Endothelial cell of umbilical vein (primary cell): ENCODE measurements around the gene TPT1. TPM values are rescaled to one million over a fixed set of nuclear protein-coding genes. Genes with fewer than 3 reads are reported as not detected.
"Not testable (repeated sequence)": the region's sequence is repeated elsewhere in the genome, so short reads cannot be mapped to it uniquely, and the experiment has no call there.

Experiments used
- Bru-seq: library from RNA; stranded (reverse); fragments of 400-500 nt; gene quantifications from one replicate; lab custom pipeline; 2021; lab: Mats Ljungman, UMichigan
- BruChase-seq, 2 experiments: library from RNA; stranded (reverse); fragments of 400-500 nt; gene quantifications; one replicate each; lab custom pipeline; 2021; lab: Mats Ljungman, UMichigan
- BruUV-seq: library from RNA; stranded (reverse); fragments of 400-500 nt; replicated peaks from 2 replicates; lab custom pipeline; 2021; lab: Mats Ljungman, UMichigan
- CTCF ChIA-PET: fragments of 300-600, 350-600 bp; sonication (Branson Sonifier 250); formaldehyde crosslinking; loops from one replicate; lab custom pipeline; 2021; ENCODE audit warnings: antibody characterized with exemption, inconsistent platforms; lab: Charles Lee
- POLR2A ChIA-PET: fragments of 300-600, 350-600 bp; sonication (Branson Sonifier 250); formaldehyde crosslinking; loops from one replicate; lab custom pipeline; 2021; ENCODE audit warnings: antibody characterized with exemption, inconsistent platforms; lab: Charles Lee
- DNase-seq: peaks from one replicate; pipeline ENCODE4 v3.0.0-alpha.2; 2011; ENCODE audit warnings: low read depth, low spot score
- FAIRE-seq: peaks from 2 replicates; lab custom pipeline; 2011; peaks lifted over from hg19 to GRCh38; lab: Jason Lieb, UNC
- H2AFZ ChIP-seq: 2 replicates; pipeline ENCODE4 v1.6.0; 2012; ENCODE audit warnings: low read depth, low read length, control low read depth, inconsistent platforms
- H3K27ac ChIP-seq: 2 replicates; pipeline ENCODE4 v1.5.1; 2011; ENCODE audit warnings: low read depth, mild to moderate bottlenecking, control low read depth, low read length, moderate library complexity; ENCODE audit not compliant: insufficient read depth
- H3K27me3 ChIP-seq, 2 experiments: 2 replicates each; pipeline versions ENCODE4 v1.6.0 to v1.6.1; 2011; ENCODE audit warnings: low read length in 2 of 2, mixed read lengths in 1 of 2; ENCODE audit not compliant: control insufficient read depth in 2 of 2, insufficient read depth in 2 of 2
- H3K36me3 ChIP-seq, 2 experiments: 2 replicates in 1 of 2; 3 replicates in 1 of 2; pipeline ENCODE4 v1.5.1; 2011; ENCODE audit warnings: low read length in 2 of 2, mild to moderate bottlenecking in 1 of 2, moderate library complexity in 1 of 2; ENCODE audit not compliant: control insufficient read depth in 2 of 2, insufficient read depth in 2 of 2; ENCODE audit errors: extremely low read depth in 1 of 2
- H3K4me1 ChIP-seq: 3 replicates; pipeline ENCODE4 v1.5.1; 2011; ENCODE audit warnings: mild to moderate bottlenecking, low read length; ENCODE audit not compliant: control insufficient read depth, insufficient read depth; ENCODE audit errors: extremely low read depth
- H3K4me2 ChIP-seq: 2 replicates; pipeline ENCODE4 v1.6.1; 2011; ENCODE audit warnings: low read length, control low read depth, mixed read lengths; ENCODE audit not compliant: insufficient read depth
- H3K4me3 ChIP-seq, 3 experiments: fragments of 200-600 bp in 1 of 3; sonication (generic), shearing (Covaris generic) in 1 of 3; replicated peaks in 1 of 3; 2 replicates each; pipeline ENCODE4 v1.5.1; 2011 to 2016; ENCODE audit warnings: control low read depth in 3 of 3, low read length in 3 of 3, mild to moderate bottlenecking in 2 of 3, inconsistent platforms in 1 of 3, low read depth in 1 of 3, moderate library complexity in 1 of 3; ENCODE audit not compliant: insufficient read depth in 1 of 3
- H3K79me2 ChIP-seq: 2 replicates; pipeline ENCODE4 v1.6.0; 2012; ENCODE audit warnings: low read length, inconsistent platforms; ENCODE audit not compliant: control insufficient read depth, insufficient read depth
- H3K9ac ChIP-seq: replicated peaks from 2 replicates; pipeline ENCODE3; 2011; ENCODE audit warnings: low read length, control low read depth; ENCODE audit not compliant: insufficient read depth; ENCODE audit errors: extremely low read depth
- H3K9me1 ChIP-seq: replicated peaks from 3 replicates; pipeline ENCODE4 v1.6.0; 2011; ENCODE audit warnings: mild to moderate bottlenecking, low read length; ENCODE audit not compliant: control insufficient read depth, insufficient read depth; ENCODE audit errors: extremely low read depth
- H3K9me3 ChIP-seq: replicated peaks from 2 replicates; pipeline ENCODE4 v1.5.1; 2012; ENCODE audit warnings: low read length, inconsistent platforms; ENCODE audit not compliant: control insufficient read depth, insufficient read depth
- H4K20me1 ChIP-seq: replicated peaks from 2 replicates; pipeline ENCODE3; 2011; ENCODE audit warnings: mild to moderate bottlenecking, low read length; ENCODE audit not compliant: control insufficient read depth, insufficient read depth; ENCODE audit errors: extremely low read depth
- EZH2 ChIP-seq: IDR thresholded peaks from 2 replicates; pipeline ENCODE4 v1.6.1; 2012; ENCODE audit warnings: borderline replicate concordance, low read depth, mild to moderate bottlenecking, moderate library complexity, low read length, inconsistent platforms; ENCODE audit not compliant: severe bottlenecking
- FOS ChIP-seq: IDR thresholded peaks from 2 replicates; pipeline ENCODE4 v1.6.1; 2011; ENCODE audit warnings: mild to moderate bottlenecking, low read length, moderate library complexity, borderline replicate concordance; ENCODE audit not compliant: insufficient read depth
- GATA2 ChIP-seq: IDR thresholded peaks from 2 replicates; pipeline ENCODE4 v1.7.0; 2011; ENCODE audit warnings: low read depth, mild to moderate bottlenecking, moderate library complexity, mixed read lengths, low read length; ENCODE audit not compliant: insufficient read length, insufficient read depth
- JUN ChIP-seq: IDR thresholded peaks from 2 replicates; pipeline ENCODE4 v1.6.1; 2011; ENCODE audit warnings: borderline replicate concordance, low read depth; ENCODE audit not compliant: insufficient read length, insufficient read depth
- MYC ChIP-seq: IDR thresholded peaks from one replicate; pipeline ENCODE4 v1.6.1; 2011; ENCODE audit warnings: mild to moderate bottlenecking, low read depth, low read length
- POLR2A ChIP-seq: IDR thresholded peaks from 2 replicates; pipeline ENCODE4 v1.6.1; 2012; ENCODE audit warnings: low read depth, mild to moderate bottlenecking, control low read depth, low read length
- POLR2AphosphoS5 ChIP-seq: IDR thresholded peaks from 2 replicates; pipeline ENCODE4 v1.6.1; 2012; ENCODE audit warnings: low read depth, mild to moderate bottlenecking, control low read depth, low read length, moderate library complexity; ENCODE audit not compliant: insufficient read depth
- dilution Hi-C: fragments of 300-500 bp; cut with MboI; formaldehyde crosslinking; loops from one replicate; pipeline ENCODE4 v1.15.0; 2019; ENCODE audit warnings: low sequenced_read_pairs; ENCODE audit not compliant: extremely low pct_ligation_motif_present
- intact Hi-C: fragments of 100-400 bp; cut with micrococcal nuclease; formaldehyde crosslinking; loops from one replicate; pipeline ENCODE4 v1.10.0; 2022
- long read RNA-seq: library from polyadenylated mRNA; stranded (forward); transcript quantifications from one replicate; pipeline ENCODE4 v2.0.0, GENCODE V29; 2021
- polyA minus RNA-seq, 3 experiments: library from RNA; depleted of rRNA, polyadenylated mRNA; stranded (reverse); fragments of >200 nt; gene quantifications; 1 replicate in 1 of 3; 2 replicates in 2 of 3; pipeline ENCODE4 v1.2.3, GENCODE V29; 2011
- polyA plus RNA-seq, 4 experiments: library from polyadenylated mRNA; depleted of rRNA in 3 of 4; stranded (reverse) in 3 of 4; unstranded in 1 of 4; fragments of >200 nt; gene quantifications; 2 replicates each; pipeline versions ENCODE4 v1.2.1 to v1.2.3, GENCODE V29; 2011 to 2012; ENCODE audit warnings: missing spikeins in 1 of 4
- total RNA-seq: library from RNA; stranded (reverse); gene quantifications from 2 replicates; pipeline ENCODE4 v1.2.3, GENCODE V29; 2021
- TF ChIP-seq, protein P1 (sequence below), 2 donors: IDR thresholded peaks; 1 replicate in 1 of 2; 2 replicates in 1 of 2; pipeline ENCODE4 v1.5.1; 2011; ENCODE audit warnings: low read length in 2 of 2, mild to moderate bottlenecking in 2 of 2, moderate library complexity in 2 of 2, control low read depth in 1 of 2, inconsistent platforms in 1 of 2, low read depth in 1 of 2; ENCODE audit not compliant: insufficient read depth in 1 of 2; ENCODE audit errors: extremely low read depth in 1 of 2
- TF ChIP-seq, protein P2 (sequence below): IDR thresholded peaks from 2 replicates; pipeline ENCODE4 v1.6.1; 2011; ENCODE audit not compliant: insufficient read depth, insufficient read length

The TPT1 gene
- 2,923 and 2,993 TPM in 2 replicates for total RNA-seq
- polyA plus RNA-seq, result 2,609 and 4,330 TPM in 2 replicates
- polyA plus RNA-seq (2011; cell fraction: cytosol; rRNA removed), result 5,317 and 5,445 TPM in 2 replicates
- polyA plus RNA-seq (2011; cell fraction: nucleus; rRNA removed), result 1,147 and 1,337 TPM in 2 replicates
- 3,997 and 5,832 TPM in 2 replicates for polyA plus RNA-seq (2012)
- polyA minus RNA-seq, result 1,207 and 1,277 TPM in 2 replicates
- 730 TPM for polyA minus RNA-seq (2011; cell fraction: cytosol; rRNA and poly(A)+ RNA removed)
- 313 and 319 TPM in 2 replicates for polyA minus RNA-seq (2011; cell fraction: nucleus; rRNA and poly(A)+ RNA removed)
- Bru-seq, nascent RNA, result percentile 99 among the genes with signal in this experiment
- percentile 100 among the genes with signal in this experiment for BruChase-seq, experiment 1, labeled RNA remaining after a 6-hour chase
- BruChase-seq, experiment 2, labeled RNA remaining after a 2-hour chase, result percentile 99 among the genes with signal in this experiment
- long read RNA-seq, full-length matches to known transcripts, result 947 of 1,029 reads
- long read RNA-seq, partial matches to known transcripts, result 38 of 1,029 reads
- long read RNA-seq, other reads (novel, unspliced or antisense), result 44 of 1,029 reads

GRCh38 chr13:45341034-45341798 is at the start of gene TPT1:
Gene TPT1 (minus strand): TSS chr13:45341183. CDS start chr13:45341069, 114 bp downstream.
- peak within 1 kb of the TSS; percentile 91 for H3K27ac ChIP-seq
- H3K4me3 ChIP-seq, result peak within 1 kb of the TSS; percentile 84 to 99 (median 95)
- CTCF ChIA-PET, result interaction anchor here (1.0 to 3.9 kb wide), 12 partner anchors 9 to 294 kb away, joined by 3 to 15 read pairs (median 6); no protein-coding TSS in a partner anchor
- H3K4me2 ChIP-seq, result peak within 1 kb of the TSS; percentile 99
- H4K20me1 ChIP-seq, result peaks cover 27% of the 10 kb centered on the region
- peak; percentile 11 for TF ChIP-seq JUN
- TF ChIP-seq POLR2A, result peak; percentile 97
- peak; percentile 94 for TF ChIP-seq POLR2AphosphoS5
- TF ChIP-seq, protein P1, sequence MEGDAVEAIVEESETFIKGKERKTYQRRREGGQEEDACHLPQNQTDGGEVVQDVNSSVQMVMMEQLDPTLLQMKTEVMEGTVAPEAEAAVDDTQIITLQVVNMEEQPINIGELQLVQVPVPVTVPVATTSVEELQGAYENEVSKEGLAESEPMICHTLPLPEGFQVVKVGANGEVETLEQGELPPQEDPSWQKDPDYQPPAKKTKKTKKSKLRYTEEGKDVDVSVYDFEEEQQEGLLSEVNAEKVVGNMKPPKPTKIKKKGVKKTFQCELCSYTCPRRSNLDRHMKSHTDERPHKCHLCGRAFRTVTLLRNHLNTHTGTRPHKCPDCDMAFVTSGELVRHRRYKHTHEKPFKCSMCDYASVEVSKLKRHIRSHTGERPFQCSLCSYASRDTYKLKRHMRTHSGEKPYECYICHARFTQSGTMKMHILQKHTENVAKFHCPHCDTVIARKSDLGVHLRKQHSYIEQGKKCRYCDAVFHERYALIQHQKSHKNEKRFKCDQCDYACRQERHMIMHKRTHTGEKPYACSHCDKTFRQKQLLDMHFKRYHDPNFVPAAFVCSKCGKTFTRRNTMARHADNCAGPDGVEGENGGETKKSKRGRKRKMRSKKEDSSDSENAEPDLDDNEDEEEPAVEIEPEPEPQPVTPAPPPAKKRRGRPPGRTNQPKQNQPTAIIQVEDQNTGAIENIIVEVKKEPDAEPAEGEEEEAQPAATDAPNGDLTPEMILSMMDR (IDR thresholded peaks at IDR 0.05; ENCODE audit: extremely low read depth in 1 of 2, insufficient read depth in 1 of 2, low read depth in 1 of 2, low read length in 2 of 2), result no peak
- TF ChIP-seq EZH2, result no peak
- no peak for TF ChIP-seq MYC
- TF ChIP-seq, protein P2, sequence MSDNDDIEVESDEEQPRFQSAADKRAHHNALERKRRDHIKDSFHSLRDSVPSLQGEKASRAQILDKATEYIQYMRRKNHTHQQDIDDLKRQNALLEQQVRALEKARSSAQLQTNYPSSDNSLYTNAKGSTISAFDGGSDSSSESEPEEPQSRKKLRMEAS, result no peak
- no peak for TF ChIP-seq GATA2
- TF ChIP-seq FOS, result peak; percentile 47
- dilution Hi-C loops, result no loop called here
- H3K27me3 ChIP-seq, result no peaks in the 10 kb centered on the region
- H2AFZ ChIP-seq, result peak within 1 kb of the TSS; percentile 98
- POLR2A ChIA-PET, result interaction anchor here (0.7 to 3.9 kb wide), 4 partner anchors 10 to 124 kb away, joined by 3 to 38 read pairs (median 4); no protein-coding TSS in a partner anchor
- DNase-seq (peak; percentile 99), FAIRE-seq (peak; percentile 95)
- no peaks in the 10 kb centered on the region for H3K9me3 ChIP-seq
- intact Hi-C loops, result loop anchor here (1.0 to 5.0 kb wide), 4 partner anchors 12 to 711 kb away; partner anchors contain the start of gene ZC3H13
- H3K79me2 ChIP-seq, result peaks cover 61% of the 10 kb centered on the region
- peaks cover 41% of the 10 kb centered on the region for H3K4me1 ChIP-seq
- BruUV-seq, result no TSS peak
- H3K36me3 ChIP-seq, result peaks cover 16 to 35% of the 10 kb centered on the region in 2 experiments
- H3K9me1 ChIP-seq, result no peaks in the 10 kb centered on the region
- H3K9ac ChIP-seq, result peak within 1 kb of the TSS; percentile 97

- H3K9me3 ChIP-seq, H3K36me3 ChIP-seq, H3K27ac ChIP-seq, H3K79me2 ChIP-seq, POLR2A ChIA-PET, H2AFZ ChIP-seq, BruUV-seq, DNase-seq, H3K9ac ChIP-seq, dilution Hi-C loops, H3K4me2 ChIP-seq, H3K27me3 ChIP-seq, H3K9me1 ChIP-seq, intact Hi-C loops, H4K20me1 ChIP-seq, H3K4me3 ChIP-seq: not testable (repeated sequence)
- CTCF ChIA-PET, result interaction anchor here (1.3 kb wide), 1 partner anchor 19 kb away, joined by 12 read pairs; no protein-coding TSS in a partner anchor
- H3K4me1 ChIP-seq, result peaks cover 11% of the 10 kb centered on the region
- peak; percentile 92 for FAIRE-seq
Observed at GRCh38 chr13:45390348-45390747, 49.4 kb upstream of the TPT1 start.
